Bronchial epithelial cell (primary cell): ENCODE data around the gene AFAP1L2. TPM values are rescaled to one million over a fixed set of nuclear protein-coding genes. Genes with fewer than 3 reads are reported as not detected.

ENCODE experiments used
- DNase-seq: peaks from one replicate; pipeline ENCODE4 v3.0.0-alpha.2; 2010; ENCODE audit warnings: low read depth
- FAIRE-seq: peaks from 2 replicates; lab custom pipeline; 2011; peaks lifted over from hg19 to GRCh38; lab: Jason Lieb, UNC
- H3K27me3 ChIP-seq: 2 replicates; pipeline ENCODE4 v1.5.1; 2011; ENCODE audit warnings: low read length; ENCODE audit not compliant: control insufficient read depth, insufficient read depth
- H3K36me3 ChIP-seq: 2 replicates; pipeline ENCODE4 v1.5.1; 2011; ENCODE audit warnings: low read length; ENCODE audit not compliant: control insufficient read depth, insufficient read depth
- H3K4me3 ChIP-seq: 2 replicates; pipeline ENCODE4 v1.5.1; 2011; ENCODE audit warnings: mild to moderate bottlenecking, low read depth, low read length, control low read depth
- total RNA-seq: library from RNA; depleted of rRNA; stranded (reverse); fragments of >200 nt; gene quantifications from 2 replicates; pipeline ENCODE4 v1.2.1, GENCODE V29; 2014
- TF ChIP-seq, protein P1 (sequence below): IDR thresholded peaks from 2 replicates; pipeline ENCODE4 v1.5.1; 2011; ENCODE audit warnings: mild to moderate bottlenecking, moderate library complexity, low read length, control low read depth, inconsistent platforms; ENCODE audit not compliant: insufficient read depth, severe bottlenecking

The AFAP1L2 gene
- total RNA-seq, 1 donor from 2014 or later: 6.8 TPM

DNA sequence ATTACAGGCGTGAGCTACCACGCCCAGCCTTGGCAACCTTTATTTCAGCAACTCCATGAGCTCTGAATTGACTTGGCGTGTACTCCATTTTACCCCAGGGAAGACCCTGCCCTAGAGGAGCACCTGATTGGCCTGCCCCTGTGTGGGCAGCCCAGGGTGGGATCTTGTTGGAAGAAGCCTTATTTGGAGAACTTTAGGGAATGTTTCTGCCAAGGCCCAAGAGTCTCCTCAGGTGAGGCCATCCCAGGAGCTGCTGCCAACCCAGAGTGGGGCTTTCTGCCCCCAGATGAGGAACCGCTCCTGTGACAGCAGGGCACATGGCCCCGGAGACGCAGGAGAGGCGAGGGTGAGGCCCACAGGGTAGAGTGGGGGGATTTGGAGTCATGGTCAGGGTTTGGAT lies 123.3 kb downstream of the AFAP1L2 start:
- Histone ChIP-seq H3K36me3 (no peaks in the 10 kb centered on the region), H3K27me3 (no peaks in the 10 kb centered on the region), H3K4me3 (no peak overlapping the region)
- no peak for FAIRE-seq
- DNase-seq: no peak
- TF ChIP-seq, protein P1, sequence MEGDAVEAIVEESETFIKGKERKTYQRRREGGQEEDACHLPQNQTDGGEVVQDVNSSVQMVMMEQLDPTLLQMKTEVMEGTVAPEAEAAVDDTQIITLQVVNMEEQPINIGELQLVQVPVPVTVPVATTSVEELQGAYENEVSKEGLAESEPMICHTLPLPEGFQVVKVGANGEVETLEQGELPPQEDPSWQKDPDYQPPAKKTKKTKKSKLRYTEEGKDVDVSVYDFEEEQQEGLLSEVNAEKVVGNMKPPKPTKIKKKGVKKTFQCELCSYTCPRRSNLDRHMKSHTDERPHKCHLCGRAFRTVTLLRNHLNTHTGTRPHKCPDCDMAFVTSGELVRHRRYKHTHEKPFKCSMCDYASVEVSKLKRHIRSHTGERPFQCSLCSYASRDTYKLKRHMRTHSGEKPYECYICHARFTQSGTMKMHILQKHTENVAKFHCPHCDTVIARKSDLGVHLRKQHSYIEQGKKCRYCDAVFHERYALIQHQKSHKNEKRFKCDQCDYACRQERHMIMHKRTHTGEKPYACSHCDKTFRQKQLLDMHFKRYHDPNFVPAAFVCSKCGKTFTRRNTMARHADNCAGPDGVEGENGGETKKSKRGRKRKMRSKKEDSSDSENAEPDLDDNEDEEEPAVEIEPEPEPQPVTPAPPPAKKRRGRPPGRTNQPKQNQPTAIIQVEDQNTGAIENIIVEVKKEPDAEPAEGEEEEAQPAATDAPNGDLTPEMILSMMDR: no peak

DNA sequence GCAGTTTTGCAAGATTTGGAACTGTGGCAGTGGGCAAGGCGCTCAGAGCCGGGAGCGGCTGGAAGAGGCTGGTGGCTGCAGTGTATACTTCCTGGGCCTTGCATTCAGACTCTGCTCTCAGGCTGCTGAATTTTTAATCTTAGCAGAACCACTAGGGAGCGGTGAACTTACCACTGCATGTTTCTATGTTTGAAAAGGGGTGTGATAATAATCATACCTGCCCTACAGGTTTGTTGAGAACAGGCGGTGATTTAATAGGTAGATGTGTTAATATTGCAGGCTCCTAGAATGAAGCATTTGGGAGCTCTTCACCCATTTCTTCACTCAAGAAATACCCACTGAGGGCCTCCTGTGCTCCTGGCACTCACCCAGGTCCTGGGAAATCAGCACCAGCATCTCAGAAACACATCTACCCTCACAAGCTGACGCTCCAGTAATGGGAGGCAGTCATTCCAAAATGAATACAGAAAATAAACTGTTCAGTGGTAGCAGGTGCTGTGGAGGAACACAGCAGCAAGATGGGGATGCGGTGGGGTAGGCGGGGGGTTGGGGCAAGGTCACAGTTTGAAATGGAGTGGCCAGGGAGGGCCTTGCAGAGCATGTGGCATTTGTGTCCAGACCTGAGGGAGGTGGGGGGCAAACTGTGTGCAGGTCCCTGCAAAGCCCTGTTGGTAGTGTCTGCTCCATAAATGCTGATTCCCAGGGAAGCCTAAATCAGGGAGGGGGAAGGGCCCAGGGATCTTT lies 124.2 kb downstream of the AFAP1L2 start:
- peak; percentile 78 for DNase-seq
- Histone ChIP-seq H3K36me3 (no peaks in the 10 kb centered on the region), H3K4me3 (no peak overlapping the region), H3K27me3 (no peaks in the 10 kb centered on the region)
- no peak for FAIRE-seq
- TF ChIP-seq, protein P1: peak; percentile 28

DNA sequence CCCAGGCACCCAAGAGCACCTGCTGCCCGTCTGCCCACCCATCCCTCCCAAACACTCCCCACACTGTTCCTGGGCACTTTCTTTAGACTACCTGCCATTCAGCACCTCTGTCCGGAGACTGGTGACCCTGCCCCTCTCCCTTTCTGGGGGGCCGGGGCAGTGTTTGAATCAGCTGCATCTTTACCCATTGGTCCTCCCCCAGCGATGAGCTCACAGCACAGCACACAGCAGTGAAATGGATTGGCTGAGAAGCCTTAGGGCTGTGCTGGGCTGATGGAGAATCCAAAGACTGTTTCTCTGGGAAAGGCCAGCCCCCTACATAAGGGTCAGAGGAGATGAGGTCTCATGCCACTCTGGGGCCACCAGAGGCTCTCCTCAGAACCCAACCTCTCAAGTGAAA lies 125.0 kb downstream of the AFAP1L2 start:
- Histone ChIP-seq H3K4me3 (no peak overlapping the region), H3K27me3 (no peaks in the 10 kb centered on the region), H3K36me3 (no peaks in the 10 kb centered on the region)
- TF ChIP-seq, protein P1: no peak
- FAIRE-seq: no peak
- DNase-seq: no peak

DNA sequence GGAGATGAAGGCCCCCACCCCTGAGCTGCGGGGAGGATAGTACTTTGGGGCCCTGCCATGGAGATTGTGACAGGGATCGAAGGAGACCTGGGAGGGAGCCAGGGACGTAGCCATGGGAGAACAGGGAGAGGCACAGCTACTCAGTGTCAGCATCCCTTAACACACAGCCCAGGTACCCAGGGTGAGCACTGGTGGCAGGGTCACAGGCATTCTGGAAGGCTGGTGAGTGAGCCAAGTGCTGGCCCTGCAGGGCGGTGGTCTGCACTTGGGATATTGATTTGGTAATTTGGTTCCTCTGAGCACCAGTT lies 125.5 kb downstream of the AFAP1L2 start:
- H3K4me3 ChIP-seq: no peak overlapping the region
- no peak for DNase-seq
- TF ChIP-seq, protein P1: no peak
- FAIRE-seq: no peak
- H3K27me3 ChIP-seq: no peaks in the 10 kb centered on the region
- H3K36me3 ChIP-seq: no peaks in the 10 kb centered on the region

DNA sequence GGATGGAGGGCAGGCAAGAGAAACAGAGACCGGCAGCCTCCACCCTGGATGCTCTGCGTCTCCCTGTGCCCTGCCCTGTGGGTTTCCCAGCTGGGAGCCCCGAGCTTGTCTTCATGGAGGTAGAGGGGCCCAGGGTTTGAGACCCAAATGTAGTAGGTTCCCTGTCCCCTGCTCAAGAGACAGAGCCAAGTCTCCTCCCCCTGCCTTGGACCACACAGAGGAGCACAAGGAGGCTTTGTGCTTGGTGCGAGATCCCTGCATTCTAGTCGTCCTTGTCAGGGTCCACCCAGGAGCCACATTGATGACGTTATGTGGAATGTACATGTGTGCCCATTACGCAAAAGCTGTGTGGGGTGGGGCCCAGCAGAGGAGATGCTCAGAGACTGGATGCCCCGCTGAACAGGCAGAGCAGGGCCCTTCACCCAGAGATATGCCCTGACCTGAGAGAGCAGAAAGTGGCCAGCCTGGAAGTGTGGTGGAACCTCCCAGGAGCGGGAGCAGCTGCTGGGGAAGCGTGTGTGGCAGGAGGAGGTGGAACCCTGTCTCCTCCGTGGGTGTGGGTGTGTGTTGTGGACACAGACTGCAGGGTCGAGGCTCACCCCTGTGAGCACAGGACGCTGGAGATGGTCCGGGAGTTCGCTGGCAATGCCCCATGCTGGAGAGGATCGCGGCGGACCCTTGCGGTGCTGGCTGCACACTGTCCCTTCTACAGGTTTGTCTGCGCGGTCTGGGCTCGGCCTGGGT lies 126.0 kb downstream of the AFAP1L2 start:
- DNase-seq (no peak), FAIRE-seq (no peak)
- H3K4me3 ChIP-seq: no peak overlapping the region
- H3K27me3 ChIP-seq: no peaks in the 10 kb centered on the region
- no peaks in the 10 kb centered on the region for H3K36me3 ChIP-seq
- TF ChIP-seq, protein P1: no peak
